ENCODE measurements around the gene ARHGAP23.

GRCh38 chr17:38507921-38508569 is 79.8 kb downstream of the ARHGAP23 start:
- no peak for TF ChIP-seq CTCF (IDR thresholded peaks at IDR 0.05; ENCODE audit: poor library complexity)
- no peak for TF ChIP-seq EZH2 (IDR thresholded peaks at IDR 0.05; ENCODE audit: borderline replicate concordance)
- TF ChIP-seq EZH2phosphoT487 (IDR thresholded peaks at IDR 0.05; ENCODE audit: low read depth, severe bottlenecking, unreplicated experiment): no peak

All from hepatocyte (in vitro differentiated cells).